Activated CD8-positive, alpha-beta memory T cell treated with anti-CD3 and anti-CD28 coated beads, Interleukin-2, amount 50 U/mL, for 24 hours (primary cell): ENCODE measurements around the gene NOP16.
A peak's percentile ranks its signal among the peaks of the same experiment; 100 is the strongest.

Experiments
- DNase-seq: peaks from one replicate; pipeline ENCODE4 v3.0.0-alpha.2; 2020; ENCODE audit errors: extremely low read depth

NOP16 gene

GRCh38 chr5:176386491-176386890, 1.9 kb downstream of the NOP16 start:
- no peak for DNase-seq

GRCh38 chr5:176384991-176385390, 3.4 kb downstream of the NOP16 start:
- no peak for DNase-seq

GRCh38 chr5:176384366-176384930, 4.0 kb downstream of the NOP16 start:
- DNase-seq: no peak

- no peak for DNase-seq
These were observed 4.4 kb downstream of the NOP16 start for GRCh38 chr5:176383961-176384360.

GRCh38 chr5:176383248-176383905, 5.0 kb downstream of the NOP16 start:
- no peak for DNase-seq

- no peak for DNase-seq
These were observed 5.7 kb downstream of the NOP16 start for GRCh38 chr5:176382721-176383120.

- DNase-seq: no peak
These were observed 6.4 kb downstream of the NOP16 start for GRCh38 chr5:176381979-176382378.

- DNase-seq: no peak
These were observed 7.0 kb downstream of the NOP16 start for GRCh38 chr5:176381423-176381822.

- DNase-seq: no peak
These were observed 8.5 kb downstream of the NOP16 start for GRCh38 chr5:176379881-176380280.

GRCh38 chr5:176373100-176373818, 15.1 kb downstream of the NOP16 start:
- DNase-seq: no peak

GRCh38 chr5:176371621-176372539, 16.5 kb downstream of the NOP16 start:
- no peak for DNase-seq

GRCh38 chr5:176369934-176370711, 18.3 kb downstream of the NOP16 start:
- DNase-seq: no peak

- no peak for DNase-seq
These were observed 19.7 kb downstream of the NOP16 start for GRCh38 chr5:176368726-176369125.

GRCh38 chr5:176366232-176366894, 22.0 kb downstream of the NOP16 start:
- no peak for DNase-seq

- DNase-seq: no peak
These were observed 22.8 kb downstream of the NOP16 start, which contains the start of gene ARL10 for GRCh38 chr5:176365351-176366231. ARL10 (plus strand) TSS chr5:176365487; CDS start chr5:176365564, 77 bp downstream.

- no peak for DNase-seq
These were observed 23.5 kb downstream of the NOP16 start for GRCh38 chr5:176364765-176365350.

- DNase-seq: no peak
These were observed 26.2 kb downstream of the NOP16 start for GRCh38 chr5:176362233-176362490.

- peak; percentile 87 for DNase-seq
These were observed 26.8 kb downstream of the NOP16 start, which contains the start of gene KIAA1191 for GRCh38 chr5:176361437-176362232. KIAA1191 (minus strand) TSS chr5:176361764; CDS start chr5:176359508, 2,256 bp downstream.
